GM19043 (cell line): Measurements from ENCODE around the gene CACHD1.
"Not testable (repeated sequence)": the region's sequence is repeated elsewhere in the genome, so short reads cannot be mapped to it uniquely, and the experiment has no call there.

Experiments
- ATAC-seq: cut with Tn5 transposase; IDR thresholded peaks from one replicate; pipeline ENCODE4 v1.9.1; 2021; ENCODE audit warnings: low read depth; ENCODE audit not compliant: unreplicated experiment

Gene CACHD1

GRCh38 chr1:64495878-64496277 lies 25.9 kb downstream of the CACHD1 start:
- ATAC-seq, result no peak

GRCh38 chr1:64496606-64497005 lies 26.7 kb downstream of the CACHD1 start:
- ATAC-seq, result no peak

GRCh38 chr1:64497088-64497883 lies 27.4 kb downstream of the CACHD1 start:
- ATAC-seq, result no peak

- ATAC-seq, result no peak
These were observed 28.4 kb downstream of the CACHD1 start for GRCh38 chr1:64498325-64498724.

GRCh38 chr1:64499011-64499410 lies 29.1 kb downstream of the CACHD1 start:
- no peak for ATAC-seq

- ATAC-seq, result no peak
These were observed 30.0 kb downstream of the CACHD1 start for GRCh38 chr1:64499966-64500365.

GRCh38 chr1:64502083-64502482 lies 32.2 kb downstream of the CACHD1 start:
- ATAC-seq, result no peak

- ATAC-seq, result no peak
These were observed 33.0 kb downstream of the CACHD1 start for GRCh38 chr1:64502931-64503330.

- ATAC-seq, result no peak
These were observed 35.5 kb downstream of the CACHD1 start for GRCh38 chr1:64505232-64505943.

- no peak for ATAC-seq
These were observed 36.2 kb downstream of the CACHD1 start for GRCh38 chr1:64505944-64506655.

GRCh38 chr1:64508629-64509028 lies 38.7 kb downstream of the CACHD1 start:
- no peak for ATAC-seq

GRCh38 chr1:64511044-64511443 lies 41.1 kb downstream of the CACHD1 start:
- ATAC-seq, result no peak

- not testable (repeated sequence) for ATAC-seq
These were observed 42.3 kb downstream of the CACHD1 start for GRCh38 chr1:64512206-64512605.

GRCh38 chr1:64513545-64513944 lies 43.6 kb downstream of the CACHD1 start:
- ATAC-seq, result no peak

GRCh38 chr1:64514197-64514765 lies 44.4 kb downstream of the CACHD1 start:
- ATAC-seq, result no peak

GRCh38 chr1:64515427-64515826 lies 45.5 kb downstream of the CACHD1 start:
- no peak for ATAC-seq

- no peak for ATAC-seq
These were observed 46.4 kb downstream of the CACHD1 start for GRCh38 chr1:64516301-64516700.

- no peak for ATAC-seq
These were observed 47.1 kb downstream of the CACHD1 start for GRCh38 chr1:64516803-64517568.

- ATAC-seq, result no peak
These were observed 47.7 kb downstream of the CACHD1 start for GRCh38 chr1:64517640-64518039.
